ENCODE measurements around the gene KIF3B. TPM values are rescaled to one million over a fixed set of nuclear protein-coding genes. Genes with fewer than 3 reads are reported as not detected.

The KIF3B gene
- total RNA-seq, 1 experiment from 2014 or later = 31.5 TPM

DNA sequence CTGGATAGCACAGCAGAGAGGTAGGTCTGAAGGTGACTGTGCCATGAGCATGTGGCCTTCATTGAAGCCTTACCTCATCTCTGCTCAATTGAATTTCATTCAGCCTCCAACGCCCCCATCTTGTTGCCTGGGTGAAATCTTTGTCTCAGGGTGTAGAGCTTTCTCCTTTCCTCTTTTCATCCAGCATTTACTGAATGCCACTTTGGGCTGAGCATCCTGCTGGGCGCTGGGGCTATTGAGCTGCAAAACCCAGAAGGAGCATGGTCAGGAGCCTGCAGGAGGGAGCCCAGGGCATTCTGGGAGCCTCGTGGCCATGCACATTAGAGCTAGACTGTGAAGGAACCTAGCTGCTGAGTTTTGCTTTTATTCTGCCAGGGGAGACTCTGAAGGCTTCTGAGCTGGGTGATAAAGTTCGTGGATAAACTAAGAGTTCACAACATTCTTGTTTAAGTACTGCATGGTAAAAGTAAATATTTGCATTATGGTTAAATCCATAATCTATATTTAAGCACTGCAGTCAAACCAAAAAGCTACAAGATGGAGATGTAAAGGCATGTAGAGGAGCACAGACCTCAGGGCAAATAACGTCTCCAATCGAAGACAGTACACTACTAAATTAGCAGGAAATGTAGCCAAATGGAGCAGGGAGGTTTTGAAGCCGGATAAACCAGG lies 67.5 kb downstream of the KIF3B start:
- RAD21 ChIA-PET (ENCODE audit: low non-redundant PET in 1 of 2, low total read pairs in 2 of 2, uncharacterized antibody in 2 of 2, unreplicated experiment in 2 of 2) = no interaction called here
- Histone ChIP-seq H3K4me1 (ENCODE audit: control insufficient read depth in 1 of 2, insufficient read depth in 2 of 2, low read length in 2 of 2) (no peaks in the 10 kb centered on the region; a peak in 1 of 4 replicates), H3K79me2 (ENCODE audit: insufficient read depth, low read length) (no peaks in the 10 kb centered on the region), H3K9me2 (ENCODE audit: insufficient read depth) (no peaks in the 10 kb centered on the region), H3K9me3 (ENCODE audit: control insufficient read depth in 1 of 2, insufficient read depth in 1 of 2, low read depth in 1 of 2, low read length in 2 of 2) (no peaks in the 10 kb centered on the region), H3K9ac (ENCODE audit: low read length) (no peak overlapping the region), H2AFZ (ENCODE audit: low read depth, low read length, poor library complexity, severe bottlenecking) (no peak overlapping the region), H3K27me3 (ENCODE audit: insufficient read depth, low read length) (no peaks in the 10 kb centered on the region), H4K20me1 (ENCODE audit: insufficient read depth) (no peaks in the 10 kb centered on the region), H3K27ac (ENCODE audit: low read depth, low read length) (no peak overlapping the region), H3K36me3 (ENCODE audit: control insufficient read depth in 1 of 2, insufficient read depth in 2 of 2, low read length in 2 of 2) (no peaks in the 10 kb centered on the region), H3K4me3 (replicated peaks in 1 of 2; ENCODE audit: low read depth in 1 of 2, low read length in 2 of 2) (no peak overlapping the region), H3K4me2 (ENCODE audit: low read length) (no peak overlapping the region)
- TF ChIP-seq EGR1 (IDR thresholded peaks at IDR 0.05; ENCODE audit: low read depth) (no peak), POLR2A (IDR thresholded peaks at IDR 0.05; ENCODE audit: borderline replicate concordance, extremely low read depth, insufficient read depth, insufficient read length) (no peak)
- TF ChIP-seq, protein P1, sequence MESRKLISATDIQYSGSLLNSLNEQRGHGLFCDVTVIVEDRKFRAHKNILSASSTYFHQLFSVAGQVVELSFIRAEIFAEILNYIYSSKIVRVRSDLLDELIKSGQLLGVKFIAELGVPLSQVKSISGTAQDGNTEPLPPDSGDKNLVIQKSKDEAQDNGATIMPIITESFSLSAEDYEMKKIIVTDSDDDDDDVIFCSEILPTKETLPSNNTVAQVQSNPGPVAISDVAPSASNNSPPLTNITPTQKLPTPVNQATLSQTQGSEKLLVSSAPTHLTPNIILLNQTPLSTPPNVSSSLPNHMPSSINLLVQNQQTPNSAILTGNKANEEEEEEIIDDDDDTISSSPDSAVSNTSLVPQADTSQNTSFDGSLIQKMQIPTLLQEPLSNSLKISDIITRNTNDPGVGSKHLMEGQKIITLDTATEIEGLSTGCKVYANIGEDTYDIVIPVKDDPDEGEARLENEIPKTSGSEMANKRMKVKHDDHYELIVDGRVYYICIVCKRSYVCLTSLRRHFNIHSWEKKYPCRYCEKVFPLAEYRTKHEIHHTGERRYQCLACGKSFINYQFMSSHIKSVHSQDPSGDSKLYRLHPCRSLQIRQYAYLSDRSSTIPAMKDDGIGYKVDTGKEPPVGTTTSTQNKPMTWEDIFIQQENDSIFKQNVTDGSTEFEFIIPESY (IDR thresholded peaks at IDR 0.05; ENCODE audit: extremely low read depth, insufficient replicate concordance, low read length) = no peak
- TF ChIP-seq, protein P2, sequence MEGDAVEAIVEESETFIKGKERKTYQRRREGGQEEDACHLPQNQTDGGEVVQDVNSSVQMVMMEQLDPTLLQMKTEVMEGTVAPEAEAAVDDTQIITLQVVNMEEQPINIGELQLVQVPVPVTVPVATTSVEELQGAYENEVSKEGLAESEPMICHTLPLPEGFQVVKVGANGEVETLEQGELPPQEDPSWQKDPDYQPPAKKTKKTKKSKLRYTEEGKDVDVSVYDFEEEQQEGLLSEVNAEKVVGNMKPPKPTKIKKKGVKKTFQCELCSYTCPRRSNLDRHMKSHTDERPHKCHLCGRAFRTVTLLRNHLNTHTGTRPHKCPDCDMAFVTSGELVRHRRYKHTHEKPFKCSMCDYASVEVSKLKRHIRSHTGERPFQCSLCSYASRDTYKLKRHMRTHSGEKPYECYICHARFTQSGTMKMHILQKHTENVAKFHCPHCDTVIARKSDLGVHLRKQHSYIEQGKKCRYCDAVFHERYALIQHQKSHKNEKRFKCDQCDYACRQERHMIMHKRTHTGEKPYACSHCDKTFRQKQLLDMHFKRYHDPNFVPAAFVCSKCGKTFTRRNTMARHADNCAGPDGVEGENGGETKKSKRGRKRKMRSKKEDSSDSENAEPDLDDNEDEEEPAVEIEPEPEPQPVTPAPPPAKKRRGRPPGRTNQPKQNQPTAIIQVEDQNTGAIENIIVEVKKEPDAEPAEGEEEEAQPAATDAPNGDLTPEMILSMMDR (IDR thresholded peaks at IDR 0.05 in 2 of 3, conservative IDR thresholded peaks at IDR 0.05 in 1 of 3; ENCODE audit: borderline replicate concordance in 1 of 3, insufficient read depth in 1 of 3, low read depth in 2 of 3, low read length in 2 of 3) = no peak
- ATAC-seq (no peak), DNase-seq (ENCODE audit: low read depth, low spot score) (no peak)
- intact Hi-C loops (cut with micrococcal nuclease) = no loop called here
- BruUV-seq (replicated peaks) = no TSS peak
- POLR2A ChIA-PET = no interaction called here
- CTCF ChIA-PET = no interaction called here

Data from HCT116 (cell line).